Suprapubic skin (tissue), 4 donors: ENCODE measurements around the gene MUC20. TPM values are rescaled to one million over a fixed set of nuclear protein-coding genes. Genes with fewer than 3 reads are reported as not detected.
"Not testable (repeated sequence)": the region's sequence is repeated elsewhere in the genome, so short reads cannot be mapped to it uniquely, and the experiment has no call there.

Source experiments
- DNase-seq, 2 donors: peaks; one replicate each; pipeline ENCODE4 v3.0.0-alpha.2; 2019; ENCODE audit warnings: low spot score in 2 of 2
- H3K27ac ChIP-seq: fragments of 200-600 bp; sonication (generic); one replicate; pipeline ENCODE4 v1.5.1; 2019
- H3K27me3 ChIP-seq: fragments of 200-600 bp; sonication (generic); one replicate; pipeline ENCODE4 v1.5.1; 2019
- H3K36me3 ChIP-seq: fragments of 200-600 bp; sonication (generic); one replicate; pipeline ENCODE4 v1.5.1; 2019
- H3K4me1 ChIP-seq: fragments of 200-600 bp; sonication (generic); one replicate; pipeline ENCODE4 v1.5.1; 2019
- H3K4me3 ChIP-seq: fragments of 200-600 bp; sonication (generic); one replicate; pipeline ENCODE4 v1.5.1; 2019; ENCODE audit warnings: mild to moderate bottlenecking
- H3K9me3 ChIP-seq: fragments of 200-600 bp; sonication (generic); one replicate; pipeline ENCODE4 v1.5.1; 2019
- EP300 ChIP-seq: sonication (generic); formaldehyde crosslinking; IDR thresholded peaks from one replicate; pipeline ENCODE4 v1.6.1; 2017; ENCODE audit warnings: antibody characterized with exemption
- POLR2A ChIP-seq, 2 donors: fragments of 450-650 bp; IDR thresholded peaks; one replicate each; pipeline ENCODE4 v1.6.1; 2017; ENCODE audit warnings: antibody characterized with exemption in 2 of 2, mild to moderate bottlenecking in 2 of 2, moderate library complexity in 2 of 2
- POLR2AphosphoS5 ChIP-seq, 3 donors: sonication (generic); formaldehyde crosslinking; IDR thresholded peaks; one replicate each; pipeline ENCODE4 v1.6.1; 2017; ENCODE audit warnings: antibody characterized with exemption in 3 of 3
- WGBS: methylation state at CpG from one replicate; pipeline ENCODE4 v1.1.5; 2018; 5-methylcytosine and 5-hydroxymethylcytosine counted together
- total RNA-seq, 4 donors: library from RNA; depleted of rRNA; stranded (reverse); fragments of >200 nt; gene quantifications; one replicate each; pipeline ENCODE4 v1.1.0, GENCODE V29; 2016
- TF ChIP-seq, protein P1 (sequence below), 2 donors: fragments of 200-600 bp in 1 of 2; fragments of 450-650 bp in 1 of 2; sonication (generic) in 1 of 2; IDR thresholded peaks; one replicate each; pipeline ENCODE4 v1.5.1; 2016 to 2019; ENCODE audit warnings: antibody characterized with exemption in 2 of 2, mild to moderate bottlenecking in 1 of 2, moderate library complexity in 1 of 2

The MUC20 gene
- total RNA-seq, 4 donors from 2014 or later: 0.26 to 53.4 (median 2.8) TPM

- no peak overlapping the region for H3K4me3 ChIP-seq
- TF ChIP-seq POLR2A (IDR thresholded peaks at IDR 0.05): no peak
- H3K27me3 ChIP-seq: no peaks in the 10 kb centered on the region
- H3K27ac ChIP-seq: no peak overlapping the region
- DNase-seq: no peak
- peaks cover 40% of the 10 kb centered on the region for H3K36me3 ChIP-seq
- 96% methylated on average over 6 of the region's 6 CpGs for WGBS
- no peaks in the 10 kb centered on the region for H3K4me1 ChIP-seq
- no peaks in the 10 kb centered on the region for H3K9me3 ChIP-seq
These were observed 11.1 kb upstream of the MUC20 start for GRCh38 chr3:195709676-195710085.

DNA sequence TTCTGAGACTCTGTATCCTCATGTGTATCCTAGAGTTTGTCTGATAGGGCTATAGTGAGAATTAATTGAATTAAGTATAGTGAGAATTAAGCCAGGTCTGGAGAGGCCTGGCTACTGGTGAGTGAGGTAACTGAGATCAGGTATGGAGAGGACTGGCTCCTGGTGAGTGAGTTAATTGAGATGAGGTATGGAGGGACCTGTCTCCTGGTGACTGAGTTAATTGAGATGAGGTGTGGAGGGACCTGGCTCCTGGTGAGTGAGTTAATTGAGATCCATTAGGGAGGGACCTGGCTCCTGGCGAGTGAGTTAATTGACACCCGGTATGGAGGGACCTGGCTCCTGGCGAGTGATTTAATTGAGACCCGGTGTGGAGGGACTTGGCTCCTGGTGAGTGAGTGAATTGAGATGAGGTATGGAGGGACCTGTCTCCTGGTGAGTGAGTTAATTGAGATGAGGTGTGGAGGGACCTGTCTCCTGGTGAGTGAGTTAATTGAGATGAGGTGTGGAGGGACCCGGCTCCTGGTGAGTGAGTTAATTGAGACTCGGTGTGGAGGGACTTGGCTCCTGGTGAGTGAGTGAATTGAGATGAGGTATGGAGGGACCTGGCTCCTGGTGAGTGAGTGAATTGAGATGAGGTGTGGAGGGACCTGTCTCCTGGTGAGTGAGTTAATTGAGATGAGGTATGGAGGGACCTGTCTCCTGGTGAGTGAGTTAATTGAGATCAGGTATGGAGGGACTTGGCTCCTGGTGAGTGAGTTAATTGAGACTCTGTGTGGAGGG lies 10.5 kb upstream of the MUC20 start:
- H3K36me3 ChIP-seq: peaks cover 46% of the 10 kb centered on the region
- 62% methylated on average over 6 of the region's 6 CpGs for WGBS
- H3K4me1 ChIP-seq, H3K4me3 ChIP-seq, DNase-seq, H3K27me3 ChIP-seq, H3K9me3 ChIP-seq, H3K27ac ChIP-seq: not testable (repeated sequence)

- H3K27me3 ChIP-seq, H3K4me1 ChIP-seq, H3K4me3 ChIP-seq, H3K27ac ChIP-seq, DNase-seq, H3K9me3 ChIP-seq: not testable (repeated sequence)
- WGBS: 78% methylated on average over 2 of the region's 2 CpGs
- H3K36me3 ChIP-seq: peaks cover 54% of the 10 kb centered on the region
These were observed 9.5 kb upstream of the MUC20 start for GRCh38 chr3:195711091-195711812.

DNA sequence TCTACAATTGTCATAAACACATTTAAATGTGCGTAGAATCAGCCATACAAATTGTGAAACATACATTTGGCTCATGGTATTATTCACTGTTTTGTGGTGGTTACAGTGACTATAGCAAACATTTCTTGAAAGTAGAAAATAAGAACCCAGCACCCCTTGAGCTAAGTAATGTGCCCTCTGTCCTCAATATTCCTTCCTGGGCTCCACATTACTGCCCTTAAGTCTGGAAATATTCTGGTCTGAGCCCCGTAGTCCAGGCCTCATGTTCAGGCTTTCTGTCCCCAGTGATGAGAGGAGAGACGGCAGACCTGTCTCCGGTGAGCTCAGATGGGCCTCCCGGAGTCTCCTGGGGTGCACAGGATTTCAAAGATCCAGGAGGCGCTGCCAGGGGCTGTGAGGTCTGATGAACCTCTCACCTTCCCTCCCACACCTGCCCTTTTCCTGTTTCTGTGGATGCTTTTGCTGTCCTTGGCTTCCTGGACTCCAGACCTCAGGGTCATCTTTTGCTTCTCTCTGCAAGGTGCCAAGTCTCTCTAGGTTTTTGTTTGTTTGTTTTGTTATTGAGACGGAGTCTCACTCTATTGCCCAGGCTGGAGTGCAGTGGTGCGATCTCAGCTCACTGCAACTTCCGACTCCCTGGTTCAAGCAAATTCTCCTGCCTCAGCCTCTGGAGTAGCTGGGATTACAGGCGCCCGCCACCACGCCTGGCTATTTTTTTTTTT lies 8.8 kb upstream of the MUC20 start:
- H3K27me3 ChIP-seq: no peaks in the 10 kb centered on the region
- WGBS: 86% methylated on average over 12 of the region's 12 CpGs
- peaks cover 3% of the 10 kb centered on the region for H3K4me1 ChIP-seq
- TF ChIP-seq, protein P1, sequence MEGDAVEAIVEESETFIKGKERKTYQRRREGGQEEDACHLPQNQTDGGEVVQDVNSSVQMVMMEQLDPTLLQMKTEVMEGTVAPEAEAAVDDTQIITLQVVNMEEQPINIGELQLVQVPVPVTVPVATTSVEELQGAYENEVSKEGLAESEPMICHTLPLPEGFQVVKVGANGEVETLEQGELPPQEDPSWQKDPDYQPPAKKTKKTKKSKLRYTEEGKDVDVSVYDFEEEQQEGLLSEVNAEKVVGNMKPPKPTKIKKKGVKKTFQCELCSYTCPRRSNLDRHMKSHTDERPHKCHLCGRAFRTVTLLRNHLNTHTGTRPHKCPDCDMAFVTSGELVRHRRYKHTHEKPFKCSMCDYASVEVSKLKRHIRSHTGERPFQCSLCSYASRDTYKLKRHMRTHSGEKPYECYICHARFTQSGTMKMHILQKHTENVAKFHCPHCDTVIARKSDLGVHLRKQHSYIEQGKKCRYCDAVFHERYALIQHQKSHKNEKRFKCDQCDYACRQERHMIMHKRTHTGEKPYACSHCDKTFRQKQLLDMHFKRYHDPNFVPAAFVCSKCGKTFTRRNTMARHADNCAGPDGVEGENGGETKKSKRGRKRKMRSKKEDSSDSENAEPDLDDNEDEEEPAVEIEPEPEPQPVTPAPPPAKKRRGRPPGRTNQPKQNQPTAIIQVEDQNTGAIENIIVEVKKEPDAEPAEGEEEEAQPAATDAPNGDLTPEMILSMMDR (IDR thresholded peaks at IDR 0.05): no peak
- TF ChIP-seq EP300: no peak
- no peak for TF ChIP-seq POLR2A (IDR thresholded peaks at IDR 0.05)
- no peak for TF ChIP-seq POLR2AphosphoS5 (IDR thresholded peaks at IDR 0.05)
- DNase-seq: no peak
- no peaks in the 10 kb centered on the region for H3K9me3 ChIP-seq
- no peak overlapping the region for H3K4me3 ChIP-seq
- H3K27ac ChIP-seq: no peak overlapping the region
- peaks cover 54% of the 10 kb centered on the region for H3K36me3 ChIP-seq

- H3K4me3 ChIP-seq, H3K27me3 ChIP-seq, H3K4me1 ChIP-seq, H3K9me3 ChIP-seq, H3K27ac ChIP-seq: not testable (repeated sequence)
- DNase-seq: peak in 1 of 2 donors; percentile 4
- 77% methylated on average over 8 of the region's 8 CpGs for WGBS
- H3K36me3 ChIP-seq: peaks cover 54% of the 10 kb centered on the region
These were observed 8.3 kb upstream of the MUC20 start for GRCh38 chr3:195712535-195712910.

DNA sequence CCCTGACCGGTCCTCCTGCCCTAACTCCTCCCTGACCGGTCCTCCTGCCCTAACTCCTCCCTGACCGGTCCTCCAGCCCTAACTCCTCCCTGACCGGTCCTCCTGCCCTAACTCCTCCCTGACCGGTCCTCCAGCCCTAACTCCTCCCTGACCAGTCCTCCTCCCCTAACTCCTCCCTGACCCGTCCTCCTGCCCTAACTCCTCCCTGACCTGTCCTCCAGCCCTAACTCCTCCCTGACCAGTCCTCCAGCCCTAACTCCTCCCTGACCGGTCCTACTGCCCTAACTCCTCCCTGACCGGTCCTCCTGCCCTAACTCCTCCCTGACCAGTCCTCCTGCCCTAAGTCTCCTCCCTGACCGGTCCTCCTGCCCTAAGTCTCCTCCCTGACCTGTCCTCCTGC lies 7.6 kb upstream of the MUC20 start:
- 39% methylated on average over 7 of the region's 9 CpGs for WGBS
- H3K36me3 ChIP-seq: peaks cover 51% of the 10 kb centered on the region
- H3K4me1 ChIP-seq, H3K9me3 ChIP-seq, H3K27ac ChIP-seq, H3K27me3 ChIP-seq, H3K4me3 ChIP-seq, DNase-seq: not testable (repeated sequence)

GRCh38 chr3:195714380-195715011 lies 6.3 kb upstream of the MUC20 start:
- Histone ChIP-seq H3K4me1 (peaks cover 3% of the 10 kb centered on the region), H3K9me3 (no peaks in the 10 kb centered on the region), H3K4me3 (no peak overlapping the region), H3K27ac (no peak overlapping the region), H3K27me3 (no peaks in the 10 kb centered on the region), H3K36me3 (peaks cover 38% of the 10 kb centered on the region)
- DNase-seq: no peak
- no peak for TF ChIP-seq POLR2A (IDR thresholded peaks at IDR 0.05)
- TF ChIP-seq, protein P1 (IDR thresholded peaks at IDR 0.05): no peak
- no peak for TF ChIP-seq POLR2AphosphoS5 (IDR thresholded peaks at IDR 0.05)
- no peak for TF ChIP-seq EP300
- WGBS: 77% methylated on average over 6 of the region's 6 CpGs
